Chondrocyte (in vitro differentiated cells): ENCODE data around the gene SLCO3A1. TPM values are rescaled to one million over a fixed set of nuclear protein-coding genes. Genes with fewer than 3 reads are reported as not detected.

Experiments used
- DNase-seq: peaks from one replicate; pipeline ENCODE4 v3.0.0; 2021; ENCODE audit warnings: mixed read lengths, low spot score
- H3K27ac Mint-ChIP-seq: one replicate; pipeline ENCODE4 v1.8.0; 2021; ENCODE audit warnings: mild to moderate bottlenecking, moderate library complexity, mixed read lengths; ENCODE audit not compliant: unreplicated experiment
- H3K27me3 Mint-ChIP-seq: 2 replicates; pipeline ENCODE4 v1.8.0; 2021; ENCODE audit warnings: low read depth, mixed read lengths
- H3K36me3 Mint-ChIP-seq: 2 replicates; pipeline ENCODE4 v1.8.0; 2021; ENCODE audit warnings: low read depth, mixed read lengths
- H3K4me1 Mint-ChIP-seq: 2 replicates; pipeline ENCODE4 v1.8.0; 2021; ENCODE audit warnings: low read depth, mild to moderate bottlenecking, mixed read lengths
- H3K4me3 Mint-ChIP-seq: one replicate; pipeline ENCODE4 v1.8.0; 2021; ENCODE audit warnings: mild to moderate bottlenecking, moderate library complexity, mixed read lengths; ENCODE audit not compliant: unreplicated experiment
- H3K9me3 Mint-ChIP-seq: 2 replicates; pipeline ENCODE4 v1.8.0; 2021; ENCODE audit warnings: low read depth, mixed read lengths
- total RNA-seq: library from RNA; stranded (reverse); gene quantifications from 3 replicates; pipeline ENCODE4 v1.2.1, GENCODE V29; 2021
- TF ChIP-seq, protein P1 (sequence below): fragments of 200-600 bp; sonication (generic); IDR thresholded peaks from 2 replicates; pipeline ENCODE4 v1.5.0; 2021; ENCODE audit warnings: antibody characterized with exemption, mild to moderate bottlenecking, moderate library complexity

SLCO3A1 gene
- total RNA-seq, 1 donor from 2014 or later, result 3.7 TPM

DNA sequence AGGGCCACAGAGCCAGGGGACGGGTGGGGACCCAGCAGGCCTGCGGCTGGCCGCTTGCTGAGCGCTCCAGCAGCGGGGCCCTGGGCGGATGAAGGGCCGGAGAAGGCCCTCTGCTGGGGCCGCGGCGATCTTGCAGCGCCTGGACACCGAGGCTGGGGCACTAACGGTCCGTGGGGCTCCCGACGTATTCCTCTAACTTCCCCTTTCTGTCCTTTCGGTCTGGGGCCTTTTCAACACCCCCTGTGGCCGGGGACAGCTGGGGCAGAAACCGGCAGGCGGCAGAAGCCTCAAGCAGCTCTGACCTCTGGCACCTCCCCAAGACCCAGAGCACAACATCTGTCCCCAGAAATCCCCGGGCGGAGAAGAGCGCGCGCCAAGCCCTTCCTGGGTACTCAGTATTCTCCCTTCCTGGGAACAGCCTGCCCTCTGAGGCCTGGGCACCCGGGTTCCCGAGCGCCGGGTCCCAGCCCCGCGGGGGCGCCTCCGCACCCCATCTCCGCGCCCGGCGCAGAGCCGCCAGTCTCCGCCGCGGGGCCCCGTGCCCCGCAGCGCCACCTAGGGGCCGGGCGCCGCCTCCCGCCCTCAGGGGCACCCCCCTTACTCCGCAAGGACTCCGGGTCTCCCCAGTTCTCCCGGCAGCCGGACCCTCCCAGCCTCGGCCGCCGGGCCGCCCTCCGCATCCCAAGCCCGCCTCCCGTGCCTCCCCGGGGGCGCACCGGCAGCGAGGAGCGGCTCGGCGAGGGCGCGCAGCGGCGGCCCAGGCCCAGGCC lies 582 bp upstream of the SLCO3A1 start:
- peak overlapping the region; percentile 77 for H3K4me3 Mint-ChIP-seq
- no peak for DNase-seq
- H3K36me3 Mint-ChIP-seq, result no peaks in the 10 kb centered on the region
- H3K4me1 Mint-ChIP-seq, result peaks cover 8% of the 10 kb centered on the region
- H3K27ac Mint-ChIP-seq, result no peak overlapping the region
- peaks cover 11% of the 10 kb centered on the region for H3K27me3 Mint-ChIP-seq
- H3K9me3 Mint-ChIP-seq, result no peaks in the 10 kb centered on the region
- TF ChIP-seq, protein P1, sequence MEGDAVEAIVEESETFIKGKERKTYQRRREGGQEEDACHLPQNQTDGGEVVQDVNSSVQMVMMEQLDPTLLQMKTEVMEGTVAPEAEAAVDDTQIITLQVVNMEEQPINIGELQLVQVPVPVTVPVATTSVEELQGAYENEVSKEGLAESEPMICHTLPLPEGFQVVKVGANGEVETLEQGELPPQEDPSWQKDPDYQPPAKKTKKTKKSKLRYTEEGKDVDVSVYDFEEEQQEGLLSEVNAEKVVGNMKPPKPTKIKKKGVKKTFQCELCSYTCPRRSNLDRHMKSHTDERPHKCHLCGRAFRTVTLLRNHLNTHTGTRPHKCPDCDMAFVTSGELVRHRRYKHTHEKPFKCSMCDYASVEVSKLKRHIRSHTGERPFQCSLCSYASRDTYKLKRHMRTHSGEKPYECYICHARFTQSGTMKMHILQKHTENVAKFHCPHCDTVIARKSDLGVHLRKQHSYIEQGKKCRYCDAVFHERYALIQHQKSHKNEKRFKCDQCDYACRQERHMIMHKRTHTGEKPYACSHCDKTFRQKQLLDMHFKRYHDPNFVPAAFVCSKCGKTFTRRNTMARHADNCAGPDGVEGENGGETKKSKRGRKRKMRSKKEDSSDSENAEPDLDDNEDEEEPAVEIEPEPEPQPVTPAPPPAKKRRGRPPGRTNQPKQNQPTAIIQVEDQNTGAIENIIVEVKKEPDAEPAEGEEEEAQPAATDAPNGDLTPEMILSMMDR, result peak; percentile 83

DNA sequence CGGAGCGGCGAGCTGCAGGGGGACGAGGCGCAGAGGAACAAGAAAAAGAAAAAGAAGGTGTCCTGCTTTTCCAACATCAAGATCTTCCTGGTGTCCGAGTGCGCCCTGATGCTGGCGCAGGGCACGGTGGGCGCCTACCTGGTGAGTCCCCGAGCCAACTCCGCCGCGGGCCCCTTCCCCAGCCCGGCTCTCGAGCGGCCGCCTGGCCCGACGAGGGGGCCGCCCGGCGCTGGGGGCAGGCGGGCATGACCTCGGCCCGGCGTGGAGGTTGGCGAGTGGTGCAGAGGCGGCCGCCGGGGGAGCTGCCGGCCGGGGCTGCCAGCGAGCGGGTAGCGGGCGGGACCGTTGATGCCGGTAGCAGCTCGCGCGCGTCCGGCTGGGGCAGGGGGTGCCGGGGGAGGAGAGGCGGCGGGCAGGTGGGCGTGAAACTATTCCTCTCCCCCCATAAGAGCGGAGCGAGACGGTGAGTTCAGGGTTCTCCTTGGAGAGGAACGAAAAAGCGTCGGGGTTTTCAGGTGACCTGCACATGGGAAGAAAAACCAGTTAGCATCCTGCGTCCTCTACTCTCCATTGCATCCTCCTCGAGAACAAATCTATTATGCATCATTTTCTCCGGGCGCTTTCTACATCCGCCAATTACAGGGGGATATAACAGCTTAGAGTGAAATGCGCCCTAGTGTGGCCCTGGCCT lies 585 bp downstream of the SLCO3A1 start:
- H3K4me1 Mint-ChIP-seq, result peaks cover 8% of the 10 kb centered on the region
- H3K4me3 Mint-ChIP-seq, result peak overlapping the region; percentile 65
- no peak overlapping the region for H3K27ac Mint-ChIP-seq
- TF ChIP-seq, protein P1, result peak; percentile 46
- no peaks in the 10 kb centered on the region for H3K9me3 Mint-ChIP-seq
- no peak for DNase-seq
- peaks cover 13% of the 10 kb centered on the region for H3K27me3 Mint-ChIP-seq
- H3K36me3 Mint-ChIP-seq, result no peaks in the 10 kb centered on the region

DNA sequence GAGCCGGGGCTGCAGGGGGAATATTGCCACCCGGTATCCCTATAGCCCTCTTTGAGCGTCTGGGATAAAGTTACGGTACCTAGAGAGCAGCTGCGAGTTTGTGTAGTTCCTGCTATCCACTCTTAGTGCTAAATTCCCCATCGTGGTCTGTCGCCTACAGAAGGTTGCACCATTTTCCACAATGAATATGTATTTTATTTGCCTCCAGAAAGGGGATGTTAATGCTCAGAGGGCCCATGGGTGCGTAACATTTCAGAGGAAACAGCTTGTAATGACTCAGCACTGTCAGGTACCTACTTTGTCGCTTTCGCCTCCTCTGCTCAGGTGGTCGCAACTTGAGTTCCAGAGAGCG lies 1.1 kb downstream of the SLCO3A1 start:
- Mint-ChIP-seq H3K27me3 (peaks cover 10% of the 10 kb centered on the region), H3K27ac (no peak overlapping the region), H3K4me1 (peaks cover 8% of the 10 kb centered on the region), H3K36me3 (no peaks in the 10 kb centered on the region), H3K9me3 (no peaks in the 10 kb centered on the region), H3K4me3 (peak overlapping the region; percentile 51)
- TF ChIP-seq, protein P1, result no peak
- no peak for DNase-seq

DNA sequence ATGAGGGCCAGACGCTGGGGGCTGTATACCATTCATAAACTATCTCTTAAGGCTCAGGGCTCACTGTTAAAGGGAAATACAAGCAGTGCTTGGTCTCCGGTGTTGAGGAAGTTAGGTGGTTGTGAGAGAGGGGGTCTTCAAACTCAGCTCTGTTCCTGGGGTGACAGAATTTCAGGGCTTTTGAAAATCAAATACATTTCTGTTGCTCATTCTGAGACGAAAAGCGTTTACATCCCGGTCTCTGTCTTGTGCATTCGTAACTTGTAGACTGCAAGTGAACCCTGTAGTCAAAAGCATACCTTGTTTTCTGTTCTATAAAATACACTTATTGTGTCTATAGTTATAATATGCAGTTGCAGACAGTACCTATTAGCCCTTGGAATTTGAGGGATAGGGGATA lies 1.7 kb downstream of the SLCO3A1 start:
- no peak overlapping the region for H3K4me3 Mint-ChIP-seq
- H3K36me3 Mint-ChIP-seq, result no peaks in the 10 kb centered on the region
- H3K27me3 Mint-ChIP-seq, result peaks cover 13% of the 10 kb centered on the region
- H3K4me1 Mint-ChIP-seq, result peaks cover 8% of the 10 kb centered on the region
- no peaks in the 10 kb centered on the region for H3K9me3 Mint-ChIP-seq
- no peak for DNase-seq
- TF ChIP-seq, protein P1, result no peak
- H3K27ac Mint-ChIP-seq, result no peak overlapping the region

DNA sequence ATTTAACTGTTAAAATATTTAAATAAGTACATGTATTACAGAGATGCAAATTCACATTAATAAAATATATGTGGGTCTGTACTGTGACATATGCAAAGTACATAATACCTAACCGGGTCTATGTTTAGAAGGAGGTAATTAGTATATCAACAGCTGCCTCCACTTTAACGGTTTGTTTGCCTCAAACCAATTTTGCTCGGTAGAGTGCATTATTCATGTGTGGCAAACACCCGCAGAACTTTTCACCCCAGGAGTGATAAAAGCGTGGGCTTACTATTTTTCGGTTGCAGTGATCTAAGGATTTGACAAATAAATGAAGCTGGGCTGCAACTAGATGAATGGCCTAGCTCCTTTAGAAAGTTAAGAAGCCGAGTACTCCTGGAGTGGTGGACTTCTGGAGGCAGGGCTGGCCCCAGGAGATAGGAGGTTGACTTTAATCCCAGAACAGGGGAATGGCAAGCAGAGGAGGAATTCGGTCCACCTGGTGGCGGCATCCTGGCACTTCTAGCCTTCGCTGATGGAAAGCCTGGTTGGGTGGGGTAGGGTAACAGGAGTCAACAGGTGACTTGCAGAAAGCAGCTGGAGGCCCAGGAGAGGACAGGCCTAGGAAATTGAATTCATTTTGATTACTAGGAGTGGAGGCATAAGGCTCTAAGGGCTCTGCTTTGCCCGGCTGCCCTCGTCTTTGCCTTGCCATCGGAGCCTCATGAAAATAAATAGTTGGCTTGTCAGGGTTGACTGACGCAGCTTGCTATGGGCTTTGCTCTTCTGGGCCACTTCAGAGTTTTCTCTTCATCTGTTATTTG lies 2.4 kb downstream of the SLCO3A1 start:
- H3K27ac Mint-ChIP-seq, result no peak overlapping the region
- no peak overlapping the region for H3K4me3 Mint-ChIP-seq
- TF ChIP-seq, protein P1, result peak; percentile 24
- H3K4me1 Mint-ChIP-seq, result peaks cover 8% of the 10 kb centered on the region
- peaks cover 13% of the 10 kb centered on the region for H3K27me3 Mint-ChIP-seq
- no peak for DNase-seq
- H3K36me3 Mint-ChIP-seq, result no peaks in the 10 kb centered on the region
- no peaks in the 10 kb centered on the region for H3K9me3 Mint-ChIP-seq
